Panc1 (cell line): ENCODE data around the gene FMN2. TPM values are rescaled to one million over a fixed set of nuclear protein-coding genes. Genes with fewer than 3 reads are reported as not detected.

Experiments
- ATAC-seq: fragments of 200-7000 bp; cut with Tn5 transposase; 2 replicates; pipeline ENCODE4 v1.9.1; 2020; ENCODE audit warnings: mild to moderate bottlenecking, moderate library complexity
- BruUV-seq: library from RNA; stranded (reverse); fragments of 400-500 nt; replicated peaks from 2 replicates; lab custom pipeline; 2021; lab: Mats Ljungman, UMichigan
- CTCF ChIA-PET: fragments of 300-600 bp; sonication (Branson Sonifier 250); formaldehyde crosslinking; loops from one replicate; lab custom pipeline; 2022; ENCODE audit warnings: antibody characterized with exemption; lab: Charles Lee
- POLR2A ChIA-PET: fragments of 300-600 bp; sonication (Branson Sonifier 250); formaldehyde crosslinking; loops from one replicate; lab custom pipeline; 2022; ENCODE audit warnings: antibody characterized with exemption; lab: Charles Lee
- DNase-seq: peaks from one replicate; pipeline ENCODE4 v3.0.0-alpha.2; 2010; ENCODE audit warnings: low read depth, low spot score
- H3K27ac ChIP-seq: 2 replicates; pipeline ENCODE4 v1.5.1; 2011; ENCODE audit warnings: mild to moderate bottlenecking, low read length, inconsistent platforms
- H3K27me3 ChIP-seq: fragments of 200-500 bp; sonication (Bioruptor generic); 2 replicates; pipeline ENCODE4 v1.6.0; 2014; ENCODE audit warnings: low read length, inconsistent platforms; ENCODE audit not compliant: control insufficient read depth, insufficient read depth
- H3K36me3 ChIP-seq: fragments of 200-500 bp; sonication (Bioruptor generic); 2 replicates; pipeline ENCODE4 v1.5.1; 2014; ENCODE audit warnings: inconsistent platforms, mild to moderate bottlenecking, low read length, moderate library complexity; ENCODE audit not compliant: control insufficient read depth, insufficient read depth
- H3K4me1 ChIP-seq: 2 replicates; pipeline ENCODE4 v1.5.1; 2011; ENCODE audit warnings: inconsistent platforms, mild to moderate bottlenecking, low read length, moderate library complexity; ENCODE audit not compliant: control insufficient read depth, insufficient read depth
- H3K4me3 ChIP-seq, 2 experiments: 2 replicates each; pipeline ENCODE4 v1.5.1; 2011 to 2012; ENCODE audit warnings: low read depth in 2 of 2, low read length in 2 of 2, mild to moderate bottlenecking in 2 of 2, inconsistent platforms in 1 of 2, moderate library complexity in 1 of 2
- H3K9me3 ChIP-seq: fragments of 200-500 bp; sonication (Bioruptor generic); 2 replicates; pipeline ENCODE4 v1.5.1; 2014; ENCODE audit warnings: low read depth, mild to moderate bottlenecking, inconsistent platforms, low read length, moderate library complexity; ENCODE audit not compliant: control insufficient read depth, insufficient read depth
- POLR2AphosphoS5 ChIP-seq: IDR thresholded peaks from 2 replicates; pipeline ENCODE4 v1.6.1; 2012; ENCODE audit warnings: mild to moderate bottlenecking, low read depth, low read length, moderate library complexity
- SIN3A ChIP-seq: IDR thresholded peaks from 2 replicates; pipeline ENCODE4 v1.6.1; 2012; ENCODE audit warnings: low read depth, mild to moderate bottlenecking, low read length, moderate library complexity, borderline replicate concordance; ENCODE audit not compliant: insufficient read depth
- TCF7L2 ChIP-seq: IDR thresholded peaks from 2 replicates; pipeline ENCODE4 v1.6.1; 2011; ENCODE audit warnings: mild to moderate bottlenecking, low read depth, low read length, inconsistent platforms
- in situ Hi-C: cut with HindIII; loops from 2 replicates; pipeline ENCODE4 v1.10.0; 2016; ENCODE audit warnings: low sequenced_read_pairs, low pct_unique_long_range_greater_than_20kb
- intact Hi-C: fragments of 100-400 bp; cut with micrococcal nuclease; formaldehyde crosslinking; loops from one replicate; pipeline ENCODE4 v1.10.0; 2022; ENCODE audit not compliant: unreplicated experiment
- total RNA-seq: library from RNA; stranded (reverse); gene quantifications from one replicate; pipeline ENCODE4 v1.2.1, GENCODE V29; 2021; ENCODE audit not compliant: unreplicated experiment
- TF ChIP-seq, protein P1 (sequence below): fragments of 450-650 bp; IDR thresholded peaks from 2 replicates; pipeline ENCODE4 v1.5.1; 2017; ENCODE audit warnings: mild to moderate bottlenecking
- TF ChIP-seq, protein P2 (sequence below), 2 experiments: IDR thresholded peaks; 2 replicates each; pipeline ENCODE4 v1.6.1; 2011 to 2012; ENCODE audit warnings: low read depth in 2 of 2, control low read depth in 1 of 2, low read length in 1 of 2, mild to moderate bottlenecking in 1 of 2, moderate library complexity in 1 of 2; ENCODE audit not compliant: insufficient read depth in 1 of 2

FMN2 gene
- total RNA-seq, 1 experiment from 2014 or later, result 1.9 TPM

DNA sequence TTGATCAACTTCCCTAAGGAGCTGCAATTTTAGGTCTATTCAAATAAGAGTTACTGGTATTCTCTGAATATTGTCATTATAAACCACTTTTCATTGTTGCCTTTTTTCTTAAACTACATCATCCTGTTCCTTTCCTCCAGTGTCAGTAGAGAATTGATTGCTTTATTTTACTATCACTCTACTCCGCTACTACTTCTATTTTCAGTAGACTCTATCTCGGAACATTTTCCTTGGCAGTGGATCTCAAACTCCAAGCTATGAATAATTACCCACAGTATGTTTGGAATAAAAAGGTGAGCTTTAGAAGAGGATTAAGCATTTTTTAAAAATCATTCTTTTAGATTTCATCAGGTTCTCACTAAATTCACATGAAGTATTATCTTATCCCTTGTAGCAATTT, 295.4 kb downstream of the FMN2 start:
- in situ Hi-C loops (no loop called here), intact Hi-C loops (no loop called here)
- Histone ChIP-seq H3K4me1 (no peaks in the 10 kb centered on the region), H3K9me3 (no peaks in the 10 kb centered on the region), H3K27ac (no peak overlapping the region), H3K4me3 (no peak overlapping the region), H3K36me3 (no peaks in the 10 kb centered on the region), H3K27me3 (no peaks in the 10 kb centered on the region)
- POLR2A ChIA-PET, result no interaction called here
- DNase-seq (no peak), ATAC-seq (no peak)
- TF ChIP-seq SIN3A (no peak), TCF7L2 (no peak), POLR2AphosphoS5 (no peak)
- TF ChIP-seq, protein P1, sequence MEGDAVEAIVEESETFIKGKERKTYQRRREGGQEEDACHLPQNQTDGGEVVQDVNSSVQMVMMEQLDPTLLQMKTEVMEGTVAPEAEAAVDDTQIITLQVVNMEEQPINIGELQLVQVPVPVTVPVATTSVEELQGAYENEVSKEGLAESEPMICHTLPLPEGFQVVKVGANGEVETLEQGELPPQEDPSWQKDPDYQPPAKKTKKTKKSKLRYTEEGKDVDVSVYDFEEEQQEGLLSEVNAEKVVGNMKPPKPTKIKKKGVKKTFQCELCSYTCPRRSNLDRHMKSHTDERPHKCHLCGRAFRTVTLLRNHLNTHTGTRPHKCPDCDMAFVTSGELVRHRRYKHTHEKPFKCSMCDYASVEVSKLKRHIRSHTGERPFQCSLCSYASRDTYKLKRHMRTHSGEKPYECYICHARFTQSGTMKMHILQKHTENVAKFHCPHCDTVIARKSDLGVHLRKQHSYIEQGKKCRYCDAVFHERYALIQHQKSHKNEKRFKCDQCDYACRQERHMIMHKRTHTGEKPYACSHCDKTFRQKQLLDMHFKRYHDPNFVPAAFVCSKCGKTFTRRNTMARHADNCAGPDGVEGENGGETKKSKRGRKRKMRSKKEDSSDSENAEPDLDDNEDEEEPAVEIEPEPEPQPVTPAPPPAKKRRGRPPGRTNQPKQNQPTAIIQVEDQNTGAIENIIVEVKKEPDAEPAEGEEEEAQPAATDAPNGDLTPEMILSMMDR, result no peak
- TF ChIP-seq, protein P2, sequence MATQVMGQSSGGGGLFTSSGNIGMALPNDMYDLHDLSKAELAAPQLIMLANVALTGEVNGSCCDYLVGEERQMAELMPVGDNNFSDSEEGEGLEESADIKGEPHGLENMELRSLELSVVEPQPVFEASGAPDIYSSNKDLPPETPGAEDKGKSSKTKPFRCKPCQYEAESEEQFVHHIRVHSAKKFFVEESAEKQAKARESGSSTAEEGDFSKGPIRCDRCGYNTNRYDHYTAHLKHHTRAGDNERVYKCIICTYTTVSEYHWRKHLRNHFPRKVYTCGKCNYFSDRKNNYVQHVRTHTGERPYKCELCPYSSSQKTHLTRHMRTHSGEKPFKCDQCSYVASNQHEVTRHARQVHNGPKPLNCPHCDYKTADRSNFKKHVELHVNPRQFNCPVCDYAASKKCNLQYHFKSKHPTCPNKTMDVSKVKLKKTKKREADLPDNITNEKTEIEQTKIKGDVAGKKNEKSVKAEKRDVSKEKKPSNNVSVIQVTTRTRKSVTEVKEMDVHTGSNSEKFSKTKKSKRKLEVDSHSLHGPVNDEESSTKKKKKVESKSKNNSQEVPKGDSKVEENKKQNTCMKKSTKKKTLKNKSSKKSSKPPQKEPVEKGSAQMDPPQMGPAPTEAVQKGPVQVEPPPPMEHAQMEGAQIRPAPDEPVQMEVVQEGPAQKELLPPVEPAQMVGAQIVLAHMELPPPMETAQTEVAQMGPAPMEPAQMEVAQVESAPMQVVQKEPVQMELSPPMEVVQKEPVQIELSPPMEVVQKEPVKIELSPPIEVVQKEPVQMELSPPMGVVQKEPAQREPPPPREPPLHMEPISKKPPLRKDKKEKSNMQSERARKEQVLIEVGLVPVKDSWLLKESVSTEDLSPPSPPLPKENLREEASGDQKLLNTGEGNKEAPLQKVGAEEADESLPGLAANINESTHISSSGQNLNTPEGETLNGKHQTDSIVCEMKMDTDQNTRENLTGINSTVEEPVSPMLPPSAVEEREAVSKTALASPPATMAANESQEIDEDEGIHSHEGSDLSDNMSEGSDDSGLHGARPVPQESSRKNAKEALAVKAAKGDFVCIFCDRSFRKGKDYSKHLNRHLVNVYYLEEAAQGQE (IDR thresholded peaks at IDR 0.05; ENCODE audit: insufficient read depth in 1 of 2, low read depth in 2 of 2, low read length in 1 of 2), result no peak
- CTCF ChIA-PET, result no interaction called here
- BruUV-seq, result no TSS peak

DNA sequence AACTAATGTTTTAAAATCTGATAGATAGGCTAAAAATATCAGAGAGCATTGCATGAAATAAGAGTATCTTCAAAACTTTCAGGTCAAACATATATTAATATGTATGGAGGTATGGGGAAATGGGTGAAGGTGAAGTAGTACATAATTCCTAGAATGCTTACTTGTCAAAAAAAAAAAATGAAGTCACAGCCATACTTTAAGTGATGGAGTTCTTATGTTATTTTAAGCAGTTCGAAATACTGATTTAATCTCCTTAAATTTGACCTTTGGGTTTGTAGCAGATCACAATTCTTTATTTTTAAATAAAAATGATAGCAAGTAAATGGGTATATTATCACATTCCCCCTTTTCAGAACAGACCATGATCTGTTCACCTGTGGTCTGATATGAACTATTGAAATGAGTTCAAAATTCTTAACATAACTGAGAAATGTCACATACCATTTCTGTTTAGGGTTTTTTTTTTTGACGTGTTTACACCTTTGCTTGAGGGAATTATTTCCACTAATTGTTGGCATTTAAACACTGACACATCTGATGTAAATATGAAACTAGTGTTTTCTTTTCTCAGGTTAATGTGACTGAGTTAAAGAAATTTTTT, 300.1 kb downstream of the FMN2 start:
- POLR2A ChIA-PET, result no interaction called here
- H3K36me3 ChIP-seq, result no peaks in the 10 kb centered on the region
- no peaks in the 10 kb centered on the region for H3K9me3 ChIP-seq
- DNase-seq (no peak), ATAC-seq (no peak)
- TF ChIP-seq SIN3A (no peak), TCF7L2 (no peak), POLR2AphosphoS5 (no peak)
- TF ChIP-seq, protein P2 (IDR thresholded peaks at IDR 0.05; ENCODE audit: insufficient read depth in 1 of 2, low read depth in 2 of 2, low read length in 1 of 2), result no peak
- TF ChIP-seq, protein P1, result no peak
- in situ Hi-C loops, result no loop called here
- no peaks in the 10 kb centered on the region for H3K27me3 ChIP-seq
- no TSS peak for BruUV-seq
- no peak overlapping the region for H3K4me3 ChIP-seq
- CTCF ChIA-PET, result no interaction called here
- no peaks in the 10 kb centered on the region for H3K4me1 ChIP-seq
- no peak overlapping the region for H3K27ac ChIP-seq
- intact Hi-C loops, result no loop called here
